ENCODE results near the gene TINAGL1. TPM values are rescaled to one million over a fixed set of nuclear protein-coding genes. Genes with fewer than 3 reads are reported as not detected.

Gene TINAGL1
- polyA plus RNA-seq, 3 donors, result 34.3 to 46.8 (median 39.5) TPM

DNA sequence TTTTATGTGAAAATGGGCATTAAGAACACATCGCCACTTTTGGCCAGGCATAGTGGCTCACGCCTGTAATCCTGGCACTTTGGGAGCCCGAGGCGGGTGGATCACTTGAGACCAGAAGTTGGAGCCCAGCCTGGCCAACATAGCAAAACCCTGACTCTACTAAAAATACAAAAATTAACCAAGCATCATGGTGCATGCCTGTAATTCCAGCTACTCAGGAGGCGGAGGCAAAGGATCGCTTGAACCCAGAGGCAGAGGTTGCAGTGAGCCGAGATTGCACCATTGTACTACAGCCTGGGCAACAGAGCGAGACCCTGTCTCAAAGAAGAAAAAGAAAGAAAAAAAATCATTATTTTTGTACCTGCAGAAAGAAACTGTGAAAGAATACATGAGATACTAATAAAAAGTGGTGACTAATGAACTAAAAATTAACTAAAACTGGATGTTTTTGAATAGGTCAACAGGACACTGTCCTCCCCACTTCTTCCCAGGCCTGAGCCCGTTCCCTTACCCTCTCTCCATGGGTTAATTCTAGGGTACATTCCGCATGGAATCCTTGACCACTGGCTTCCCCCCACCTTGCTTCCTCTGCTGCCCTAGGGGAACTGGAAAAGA, 8.3 kb upstream of the TINAGL1 start:
- DNase-seq (ENCODE audit: low read depth in 3 of 3, low spot score in 2 of 3), result no peak

- DNase-seq (ENCODE audit: low read depth in 3 of 3, low spot score in 2 of 3), result no peak
These were observed 7.3 kb upstream of the TINAGL1 start for GRCh38 chr1:31568895-31569595.

- DNase-seq (ENCODE audit: low read depth in 3 of 3, low spot score in 2 of 3), result no peak
These were observed 6.6 kb upstream of the TINAGL1 start for GRCh38 chr1:31569596-31570173.

DNA sequence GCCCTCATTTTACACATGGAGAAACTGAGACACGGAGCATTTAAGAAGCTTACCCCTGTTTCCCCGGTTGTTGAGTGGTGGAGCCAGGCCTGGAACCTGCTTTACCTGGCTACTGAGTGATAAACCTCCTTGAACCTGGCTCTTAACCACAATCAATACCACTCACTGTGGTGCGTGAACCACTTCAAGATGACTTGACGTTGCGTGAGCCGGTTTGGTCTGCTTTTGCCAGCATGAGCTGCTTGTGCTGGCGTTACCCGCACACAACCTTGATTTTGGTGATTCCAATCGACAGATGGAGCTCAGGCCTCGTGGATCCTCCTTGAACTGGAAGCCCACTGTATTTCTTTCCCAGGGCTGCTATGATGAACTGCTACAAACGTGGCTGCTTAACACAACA, 6.1 kb upstream of the TINAGL1 start:
- no peak for DNase-seq (ENCODE audit: low read depth in 3 of 3, low spot score in 2 of 3)

DNA sequence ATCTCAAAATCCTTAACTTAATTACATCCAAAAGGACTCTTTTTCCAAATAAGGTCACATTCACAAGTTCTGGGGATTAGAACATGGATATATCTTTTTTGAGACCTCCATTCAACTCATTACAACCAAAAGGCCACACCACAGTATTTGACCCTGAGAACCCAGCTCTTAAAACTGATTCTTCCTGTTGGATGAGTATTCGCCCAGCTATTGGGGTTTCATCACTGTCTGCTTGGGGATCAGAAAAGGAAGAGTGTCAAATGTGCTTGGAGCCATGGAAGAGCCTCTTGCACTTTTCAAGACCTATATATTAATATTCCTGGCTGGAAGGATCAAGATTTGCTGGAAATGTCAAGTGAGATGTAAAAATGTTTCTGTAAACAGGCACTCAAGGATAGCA, 5.4 kb upstream of the TINAGL1 start:
- no peak for DNase-seq (ENCODE audit: low read depth in 3 of 3, low spot score in 2 of 3)

DNA sequence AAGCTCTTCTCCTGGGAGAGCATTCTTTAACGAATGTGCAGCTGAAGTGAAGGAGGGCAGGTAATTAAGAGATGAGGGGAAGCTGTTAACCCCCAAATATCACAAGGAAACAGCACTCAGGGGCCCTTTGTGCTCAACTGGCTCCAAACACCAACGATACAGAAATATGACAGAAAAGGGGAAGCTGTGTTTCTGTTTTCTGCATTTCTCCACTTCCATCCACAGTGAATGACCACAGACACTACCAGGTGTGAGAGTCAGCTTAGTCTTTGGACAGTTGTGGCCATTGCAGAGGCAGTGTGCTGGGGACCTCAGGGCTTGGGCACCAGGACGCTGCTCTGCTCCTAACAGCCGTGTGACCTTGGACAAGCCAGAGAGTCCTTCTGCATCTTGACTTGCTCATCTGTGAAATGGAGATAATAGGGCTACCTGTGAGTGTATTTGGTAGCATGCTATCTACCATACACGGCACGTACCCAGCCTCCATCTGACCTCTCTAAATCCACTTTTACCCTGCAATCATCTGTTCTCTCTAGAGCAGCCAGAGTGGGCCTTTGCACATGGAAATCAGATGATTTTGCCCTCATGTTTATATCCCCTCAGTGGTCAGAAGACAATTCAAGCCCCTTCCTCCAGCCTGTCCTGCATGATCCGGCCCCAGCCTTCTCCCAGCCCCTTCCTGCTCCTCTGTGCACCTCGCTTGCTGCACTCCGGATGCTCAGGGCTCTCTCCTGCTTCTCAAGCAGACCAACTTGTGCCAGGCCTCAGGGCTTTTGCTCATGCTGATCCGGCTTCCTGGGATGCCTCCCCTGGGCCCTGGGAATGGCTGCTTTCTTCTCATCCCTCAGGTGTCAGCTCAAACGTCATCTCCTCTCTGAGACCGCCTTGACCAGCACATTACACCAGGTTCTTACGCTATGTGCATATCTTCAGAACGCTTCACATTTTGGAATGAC, 4.7 kb upstream of the TINAGL1 start:
- DNase-seq (ENCODE audit: low read depth in 3 of 3, low spot score in 2 of 3), result no peak

- no peak for DNase-seq (ENCODE audit: low read depth in 3 of 3, low spot score in 2 of 3)
These were observed 3.8 kb upstream of the TINAGL1 start for GRCh38 chr1:31572323-31573104.

DNA sequence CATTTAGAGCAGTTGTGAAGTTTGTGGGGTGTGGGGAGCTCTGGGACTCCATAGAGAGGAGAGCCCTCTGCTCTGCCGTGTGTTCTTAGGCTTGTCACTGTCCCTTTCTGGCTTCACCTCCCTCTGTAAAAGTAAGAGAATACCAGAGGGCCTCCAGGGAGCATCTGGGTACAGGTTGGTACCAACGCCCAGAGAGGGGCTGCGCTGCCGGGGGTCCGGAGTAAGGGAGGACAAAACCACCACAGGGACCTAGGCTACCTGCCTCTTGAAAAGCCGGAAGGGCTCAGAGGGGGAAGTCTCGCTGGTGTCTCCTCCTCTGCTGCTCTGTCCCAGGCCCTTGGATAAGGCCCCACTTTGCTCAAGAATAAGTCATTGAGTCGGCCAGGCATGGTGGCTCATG, 3.1 kb upstream of the TINAGL1 start:
- DNase-seq (ENCODE audit: low read depth in 3 of 3, low spot score in 2 of 3), result no peak

DNA sequence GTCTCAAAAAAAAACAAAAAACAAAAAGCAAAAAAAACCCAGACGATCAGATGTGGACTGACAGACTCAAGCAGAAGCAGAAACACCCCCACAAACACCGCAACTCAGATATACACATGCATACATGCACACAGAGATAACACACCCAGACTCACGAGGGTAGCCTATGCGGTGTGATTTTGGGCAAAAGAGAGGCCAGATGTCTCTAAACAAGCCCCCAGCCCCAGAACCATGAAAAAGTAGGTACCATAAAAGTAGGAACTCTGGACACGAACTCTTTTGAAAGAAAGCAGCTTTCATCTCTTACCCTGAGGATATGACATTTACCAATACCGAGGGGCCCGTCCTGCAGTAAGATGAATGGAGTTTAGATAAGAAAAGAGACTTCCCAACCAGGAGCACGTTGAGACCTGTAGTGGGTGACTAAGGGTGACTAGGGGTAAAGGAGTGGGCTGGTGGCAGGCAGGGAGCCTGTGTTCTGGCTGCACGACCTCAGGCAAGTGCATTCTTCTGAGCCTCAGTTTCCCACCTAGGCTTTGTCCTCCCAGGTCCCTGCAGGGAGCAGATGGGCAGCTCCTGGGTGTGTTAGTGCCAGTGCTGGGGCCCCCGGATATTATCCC, 1.5 kb upstream of the TINAGL1 start:
- no peak for DNase-seq (ENCODE audit: low read depth in 3 of 3, low spot score in 2 of 3)

GRCh38 chr1:31575369-31576140, 760 bp upstream of the TINAGL1 start:
- no peak for DNase-seq (ENCODE audit: low read depth in 3 of 3, low spot score in 2 of 3)

DNA sequence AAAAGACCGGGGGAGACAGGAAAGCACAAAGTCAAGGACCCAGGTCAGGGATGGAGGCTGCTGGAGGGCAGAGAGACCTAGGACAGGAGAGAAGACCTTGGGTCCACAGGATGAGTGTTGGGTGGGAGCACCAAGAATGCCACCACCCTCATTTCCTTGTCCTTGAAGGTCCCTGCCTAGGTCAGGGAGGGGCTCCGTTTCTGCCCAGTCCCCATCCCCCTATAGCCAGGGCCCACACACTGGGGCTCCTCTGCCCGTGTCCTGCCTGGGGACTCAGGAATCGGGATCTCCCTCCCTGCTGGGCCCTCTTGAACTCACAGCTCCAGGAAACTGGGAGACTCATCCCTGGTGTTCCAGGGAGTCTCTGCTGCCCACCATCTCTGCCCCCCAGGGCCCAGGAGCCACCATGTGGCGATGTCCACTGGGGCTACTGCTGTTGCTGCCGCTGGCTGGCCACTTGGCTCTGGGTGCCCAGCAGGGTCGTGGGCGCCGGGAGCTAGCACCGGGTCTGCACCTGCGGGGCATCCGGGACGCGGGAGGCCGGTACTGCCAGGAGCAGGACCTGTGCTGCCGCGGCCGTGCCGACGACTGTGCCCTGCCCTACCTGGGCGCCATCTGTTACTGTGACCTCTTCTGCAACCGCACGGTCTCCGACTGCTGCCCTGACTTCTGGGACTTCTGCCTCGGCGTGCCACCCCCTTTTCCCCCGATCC, 584 bp downstream of the TINAGL1 start:
- no peak for DNase-seq (ENCODE audit: low read depth in 3 of 3, low spot score in 2 of 3)

DNA sequence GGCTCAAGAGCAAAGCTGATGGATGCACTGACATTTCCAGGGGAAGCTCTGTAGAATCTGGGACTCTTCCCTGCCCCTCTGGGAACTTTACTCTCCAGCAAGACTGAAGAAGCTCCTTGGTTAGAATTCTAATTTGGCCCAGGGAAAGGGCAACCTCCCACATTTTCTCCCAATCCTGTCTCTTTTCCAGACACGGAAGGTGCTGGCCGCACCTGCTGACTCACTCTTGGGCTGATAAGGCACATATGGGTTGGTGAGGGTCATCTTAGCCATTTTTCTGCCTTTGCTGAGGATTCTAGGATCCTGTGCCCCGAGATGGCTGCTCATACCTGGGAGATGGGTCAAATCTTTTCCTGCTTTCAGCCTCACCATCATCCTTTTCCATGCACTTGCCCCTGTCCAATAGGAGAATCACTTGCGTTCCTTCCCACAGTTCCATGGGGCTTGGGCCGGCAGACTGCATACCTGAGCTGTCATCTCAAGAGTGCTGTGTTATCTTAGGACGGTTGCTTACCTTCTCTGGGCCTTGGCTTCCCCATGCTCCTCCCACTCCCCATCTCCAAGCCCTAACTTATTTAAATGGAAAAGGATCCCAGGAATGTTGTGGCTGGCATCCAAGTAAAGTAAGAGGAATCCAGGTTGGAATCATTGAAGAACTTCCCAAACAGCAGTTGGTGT, 1.3 kb downstream of the TINAGL1 start:
- DNase-seq (ENCODE audit: low read depth in 3 of 3, low spot score in 2 of 3), result no peak

DNA sequence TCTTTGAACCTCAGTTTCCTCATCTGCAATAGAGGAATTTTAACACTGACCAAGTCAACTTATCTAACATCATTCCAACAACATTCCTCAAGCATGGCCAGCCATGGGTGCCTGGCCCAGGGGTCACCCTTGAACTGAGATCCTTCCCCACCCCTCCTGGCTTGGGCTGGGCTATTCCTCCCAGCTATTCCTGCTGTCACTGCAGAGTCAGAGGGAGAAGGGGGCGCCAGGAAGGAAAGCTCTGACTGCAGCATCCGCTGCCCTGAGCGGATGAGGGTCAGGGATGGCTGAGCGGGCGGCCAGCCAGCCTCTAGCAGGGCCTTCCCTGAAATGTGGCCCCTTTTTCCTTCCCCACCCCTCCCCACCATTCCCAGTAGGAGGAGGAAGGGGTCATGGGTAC, 3.1 kb downstream of the TINAGL1 start:
- DNase-seq (ENCODE audit: low read depth in 3 of 3, low spot score in 2 of 3), result no peak

DNA sequence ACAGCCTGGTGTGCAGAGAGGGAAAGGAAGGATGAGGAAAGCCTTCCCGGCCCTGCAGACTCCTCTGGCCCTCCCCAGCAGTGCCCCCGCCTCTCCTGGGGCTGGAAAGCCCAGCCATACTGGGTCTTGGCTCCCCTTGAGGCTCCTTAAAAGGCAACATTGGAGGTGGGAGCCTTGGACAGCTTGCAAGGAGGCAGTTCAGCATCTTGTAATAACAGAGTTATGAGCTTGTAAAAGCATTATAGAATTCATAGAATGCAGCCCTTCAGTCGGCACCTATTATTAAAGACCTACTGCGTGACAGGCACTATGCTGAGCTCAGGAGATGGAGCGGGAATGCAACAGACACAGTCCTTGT, 4.2 kb downstream of the TINAGL1 start:
- no peak for DNase-seq (ENCODE audit: low read depth in 3 of 3, low spot score in 2 of 3)

- no peak for DNase-seq (ENCODE audit: low read depth in 3 of 3, low spot score in 2 of 3)
These were observed 4.7 kb downstream of the TINAGL1 start for GRCh38 chr1:31580891-31581603.

DNA sequence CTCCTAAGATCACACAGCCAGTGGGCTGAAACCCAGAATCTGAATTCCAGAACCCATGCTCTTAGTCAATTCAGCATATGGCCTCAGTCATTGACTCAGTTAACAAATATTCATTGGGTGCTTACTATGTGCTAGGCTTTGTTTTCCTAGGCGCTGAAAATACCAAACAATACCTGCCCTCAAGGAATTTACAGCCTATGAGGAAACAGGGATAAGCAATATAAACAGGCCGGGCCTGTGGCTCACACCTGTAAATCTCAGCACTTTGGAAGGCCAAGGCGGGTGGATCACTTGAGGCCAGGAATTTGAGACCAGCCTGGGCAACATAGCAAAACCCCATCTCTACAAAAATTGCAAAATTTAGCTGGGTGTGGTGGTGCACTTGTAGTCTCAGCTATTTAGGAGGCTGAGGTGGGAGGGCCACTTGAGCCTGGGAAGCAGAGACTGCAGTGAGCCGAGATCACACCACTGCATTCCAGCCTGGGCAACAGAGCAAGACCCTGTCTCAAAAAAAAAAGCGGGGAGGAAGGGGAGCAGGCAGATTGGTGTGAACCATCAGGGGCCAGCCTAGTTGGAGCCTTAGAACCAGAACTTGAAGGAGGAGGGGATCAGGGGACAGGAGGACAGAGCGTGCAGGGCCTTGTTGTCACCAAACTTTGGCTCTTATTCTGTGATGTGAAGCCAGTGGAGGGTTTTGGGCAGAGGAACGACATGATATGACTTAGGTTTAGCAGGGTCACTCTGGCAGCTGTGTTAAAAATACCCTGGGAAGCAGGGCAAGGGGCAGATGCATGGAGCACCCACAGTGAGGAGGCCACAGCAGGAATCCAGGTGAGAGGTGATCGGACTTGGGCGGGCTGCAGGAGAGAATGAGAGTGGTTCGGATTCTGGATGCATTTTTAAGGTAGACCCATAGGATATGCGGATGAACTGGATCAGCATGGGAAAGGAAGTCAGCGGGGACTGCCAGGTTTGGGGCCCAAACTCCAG, 5.8 kb downstream of the TINAGL1 start:
- no peak for DNase-seq (ENCODE audit: low read depth in 3 of 3, low spot score in 2 of 3)

Measured in right renal cortex interstitium (tissue), 3 donors.